Activated T-cell treated with anti-CD3 and anti-CD28 coated beads for 48 hours (primary cell): ENCODE data around the gene BMPR1A.

Experiments
- DNase-seq: peaks from one replicate; pipeline ENCODE4 v3.0.0-alpha.2; 2020; ENCODE audit warnings: low read depth

Gene BMPR1A

DNA sequence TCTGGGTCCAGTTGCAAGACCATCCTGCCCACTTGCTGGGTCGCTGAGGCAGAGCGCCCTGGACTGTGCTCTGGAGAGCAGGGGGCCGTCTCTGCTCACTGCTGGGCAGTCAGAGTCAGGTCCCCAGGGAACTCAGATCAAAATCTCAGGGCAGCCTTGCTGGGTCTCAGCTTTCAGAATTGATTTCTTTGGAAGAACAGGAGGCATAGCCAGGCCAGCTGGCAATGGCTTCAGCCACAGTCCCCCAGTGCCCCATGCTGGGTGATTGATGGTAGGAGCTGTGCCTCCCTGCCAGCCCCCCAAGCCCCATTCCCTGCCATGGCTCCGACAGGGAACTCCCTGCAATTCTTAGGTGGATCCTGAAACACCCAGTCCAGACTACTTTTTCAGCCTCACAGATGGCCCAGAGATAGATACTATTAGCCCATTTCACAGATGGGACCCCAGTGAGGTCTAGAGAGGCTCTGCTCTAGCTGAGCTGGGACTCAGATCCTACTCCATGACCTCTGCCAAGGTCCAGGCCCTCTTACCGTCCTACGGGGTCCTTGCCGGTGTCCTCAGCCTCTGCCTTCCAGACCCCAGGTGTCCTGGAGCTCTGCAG is 200.5 kb downstream of the BMPR1A start:
- no peak for DNase-seq

DNA sequence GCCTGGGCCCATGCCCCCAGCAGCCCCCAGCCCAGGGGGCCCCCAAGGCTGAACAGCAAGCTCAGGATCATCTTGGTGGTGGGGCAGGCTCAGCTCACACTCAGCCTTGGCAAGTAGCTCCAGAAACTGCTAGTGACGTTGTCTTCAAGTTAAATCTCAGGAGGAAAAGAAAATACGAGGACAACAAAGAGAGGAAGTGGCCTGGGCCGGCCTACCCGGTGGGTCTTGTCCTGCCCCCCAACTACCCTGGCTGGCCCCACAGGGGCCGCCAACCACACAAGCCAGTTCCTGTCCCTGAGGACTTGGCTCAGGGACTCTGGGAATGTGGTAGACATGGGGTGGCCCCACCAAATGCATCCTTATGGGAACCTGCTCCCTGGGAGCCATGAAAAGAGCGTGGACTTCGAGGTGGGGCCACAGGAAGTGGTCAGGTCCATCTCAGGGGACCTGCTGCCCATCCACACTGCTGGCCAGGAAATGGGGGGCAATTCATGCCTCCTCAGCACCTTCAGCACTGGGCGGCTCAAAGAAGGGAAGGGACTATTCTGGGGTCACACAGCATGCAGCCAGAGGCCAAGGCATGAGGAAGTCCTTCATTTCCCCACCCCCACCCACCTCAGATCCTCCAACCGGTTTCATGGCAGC is 201.2 kb downstream of the BMPR1A start, which contains the start of gene MMRN2:
Gene MMRN2 (minus strand): TSS at position 145 of the 645 bp plus-strand sequence. CDS start 74 bp downstream, at position 71.
- no peak for DNase-seq

DNA sequence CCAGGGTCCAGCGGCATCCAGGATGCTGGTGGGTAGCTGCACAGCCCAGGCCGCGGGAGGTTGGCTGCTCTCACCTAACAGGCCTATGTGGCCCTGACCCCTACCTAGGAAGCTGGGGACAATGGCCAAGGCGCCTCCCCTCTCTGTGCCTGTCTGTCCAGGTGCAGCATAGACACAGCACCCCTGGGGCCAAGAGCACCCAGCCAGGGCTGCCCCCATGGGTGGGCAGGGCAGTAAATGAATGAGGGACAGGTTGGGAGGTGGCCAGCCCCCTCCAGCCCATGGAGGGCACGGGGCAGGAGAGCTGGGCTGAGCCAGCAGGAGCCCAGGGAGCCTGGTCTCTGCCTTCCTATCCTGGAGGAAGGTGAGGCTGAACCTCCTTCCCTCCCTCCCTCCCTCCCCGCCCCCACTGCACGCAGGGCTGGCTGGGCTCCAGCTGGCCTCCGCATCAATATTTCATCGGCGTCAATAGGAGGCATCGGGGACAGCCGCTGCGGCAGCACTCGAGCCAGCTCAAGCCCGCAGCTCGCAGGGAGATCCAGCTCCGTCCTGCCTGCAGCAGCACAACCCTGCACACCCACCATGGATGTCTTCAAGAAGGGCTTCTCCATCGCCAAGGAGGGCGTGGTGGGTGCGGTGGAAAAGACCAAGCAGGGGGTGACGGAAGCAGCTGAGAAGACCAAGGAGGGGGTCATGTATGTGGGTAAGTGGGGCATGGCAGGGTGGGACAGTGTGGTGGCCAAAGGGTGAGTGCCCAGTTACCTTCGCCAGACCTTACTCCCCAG is 201.9 kb downstream of the BMPR1A start, which contains the start of gene SNCG:
Gene SNCG (plus strand): TSS at position 484 of the 785 bp plus-strand sequence. CDS start 99 bp downstream, at position 583.
- DNase-seq = no peak

DNA sequence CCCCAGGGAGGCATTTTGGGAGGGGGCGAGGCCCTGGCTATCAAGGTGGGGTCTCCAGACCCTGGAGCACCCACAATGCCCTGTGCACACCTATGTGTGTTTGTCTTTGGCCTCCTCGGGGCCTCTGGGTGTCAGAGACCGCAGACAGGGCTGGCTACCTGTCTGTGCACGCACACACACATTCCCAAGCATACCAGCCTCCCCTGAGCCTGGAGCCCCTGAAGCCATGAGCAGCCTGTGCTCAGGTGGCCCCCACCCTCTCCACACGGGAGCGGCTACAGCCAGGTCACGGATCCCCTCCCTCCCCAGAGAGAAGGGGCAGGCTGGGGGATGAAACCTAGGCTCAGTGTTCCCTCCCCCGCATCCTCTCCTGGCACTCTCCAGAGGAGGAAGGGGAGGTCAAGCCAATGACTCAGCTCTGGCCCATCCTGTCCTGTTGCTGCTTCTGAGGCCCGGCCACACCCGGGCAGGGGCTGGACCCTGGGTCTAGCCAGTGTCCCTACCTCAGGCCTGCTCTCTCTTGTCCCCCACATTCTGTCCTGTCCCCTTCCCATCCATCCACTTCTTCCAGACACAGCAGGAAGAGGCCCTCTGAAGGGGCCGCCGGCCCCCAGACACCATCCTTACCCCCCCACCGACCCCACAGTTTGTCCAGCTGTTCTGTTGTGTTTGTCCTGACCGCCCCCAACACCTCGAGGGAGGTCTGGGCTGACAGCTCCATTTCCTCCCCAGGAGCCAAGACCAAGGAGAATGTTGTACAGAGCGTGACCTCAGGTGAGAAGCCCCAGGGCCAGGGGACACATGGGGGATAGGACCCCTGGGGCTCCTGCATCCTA is 202.7 kb downstream of the BMPR1A start:
- no peak for DNase-seq

DNA sequence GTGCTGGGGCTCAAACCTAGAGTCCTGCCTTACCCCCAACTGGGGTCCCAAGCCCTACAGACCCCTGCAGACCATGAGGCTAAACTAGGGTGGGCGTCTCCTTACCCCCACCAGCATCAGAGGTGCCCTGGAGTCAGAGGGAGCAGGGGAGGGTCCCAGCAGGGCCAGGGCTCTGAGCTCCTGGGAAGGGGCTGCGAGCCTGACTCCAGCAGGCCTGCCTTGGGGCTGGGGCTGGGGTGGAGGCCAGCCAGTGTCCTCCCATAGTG is 203.3 kb downstream of the BMPR1A start:
- DNase-seq = no peak

DNA sequence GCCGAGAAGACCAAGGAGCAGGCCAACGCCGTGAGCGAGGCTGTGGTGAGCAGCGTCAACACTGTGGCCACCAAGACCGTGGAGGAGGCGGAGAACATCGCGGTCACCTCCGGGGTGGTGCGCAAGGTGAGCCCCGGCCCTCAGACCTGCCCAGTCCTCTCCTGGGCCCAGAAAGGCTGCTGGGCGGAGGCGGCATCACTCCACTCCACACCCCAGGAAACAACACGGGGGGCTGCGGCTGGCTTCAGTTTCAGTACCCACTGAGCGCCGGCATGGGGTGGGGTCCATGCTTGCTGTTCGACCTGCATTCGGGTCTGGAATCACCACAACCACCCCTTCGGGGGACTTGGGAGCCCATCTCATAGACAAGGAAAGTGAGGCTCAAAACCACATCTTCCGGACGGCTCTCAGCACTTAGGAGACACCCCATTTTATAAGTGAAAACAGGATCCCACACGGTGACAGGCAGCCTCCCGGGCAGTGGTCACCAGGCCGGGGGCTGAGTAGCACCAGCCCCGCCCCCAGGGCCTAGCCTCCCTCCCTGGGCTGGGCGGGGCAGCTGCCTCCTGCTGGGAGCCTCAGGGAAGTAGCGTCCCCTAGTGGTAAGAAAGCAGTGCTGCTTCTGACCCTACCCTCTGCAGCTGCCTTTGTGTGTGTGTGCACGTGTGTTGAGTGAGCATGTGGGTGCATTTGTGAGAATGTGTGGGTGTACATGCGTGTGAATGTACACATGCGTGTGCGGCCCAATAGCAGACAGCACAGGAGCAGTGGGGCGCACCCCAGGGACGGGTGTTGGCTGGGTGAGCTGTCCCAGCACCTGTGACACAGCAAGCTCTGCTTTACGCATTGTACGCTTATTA is 203.8 kb downstream of the BMPR1A start:
- no peak for DNase-seq

DNA sequence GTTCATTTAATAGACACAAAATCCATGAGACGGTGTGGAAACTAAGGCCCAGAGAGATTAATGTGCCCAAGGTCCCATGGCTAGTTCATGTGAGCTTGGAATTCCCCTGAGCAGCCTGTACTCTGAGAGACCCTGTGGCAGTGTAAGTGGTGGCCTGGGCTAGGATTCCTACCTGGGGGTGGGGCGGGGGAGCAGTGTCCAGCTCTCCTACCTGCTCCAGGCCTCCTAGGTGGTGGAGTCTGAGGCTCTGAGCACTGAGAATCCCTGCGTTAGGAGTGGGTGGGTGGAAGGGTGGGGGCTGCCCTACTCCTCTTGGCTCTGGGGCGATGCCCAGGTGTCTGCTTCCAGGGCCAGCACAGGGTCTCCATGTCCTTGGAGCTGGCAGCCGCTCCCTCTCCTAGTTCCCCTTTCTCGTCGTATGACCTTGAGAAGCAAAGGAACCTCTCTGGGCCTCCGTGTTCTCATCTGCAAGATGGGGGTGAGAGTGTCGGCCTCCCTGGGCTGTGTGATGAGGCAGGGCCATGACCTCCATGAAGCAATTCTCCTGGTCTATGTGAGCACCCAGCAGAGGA is 204.5 kb downstream of the BMPR1A start:
- DNase-seq = no peak

DNA sequence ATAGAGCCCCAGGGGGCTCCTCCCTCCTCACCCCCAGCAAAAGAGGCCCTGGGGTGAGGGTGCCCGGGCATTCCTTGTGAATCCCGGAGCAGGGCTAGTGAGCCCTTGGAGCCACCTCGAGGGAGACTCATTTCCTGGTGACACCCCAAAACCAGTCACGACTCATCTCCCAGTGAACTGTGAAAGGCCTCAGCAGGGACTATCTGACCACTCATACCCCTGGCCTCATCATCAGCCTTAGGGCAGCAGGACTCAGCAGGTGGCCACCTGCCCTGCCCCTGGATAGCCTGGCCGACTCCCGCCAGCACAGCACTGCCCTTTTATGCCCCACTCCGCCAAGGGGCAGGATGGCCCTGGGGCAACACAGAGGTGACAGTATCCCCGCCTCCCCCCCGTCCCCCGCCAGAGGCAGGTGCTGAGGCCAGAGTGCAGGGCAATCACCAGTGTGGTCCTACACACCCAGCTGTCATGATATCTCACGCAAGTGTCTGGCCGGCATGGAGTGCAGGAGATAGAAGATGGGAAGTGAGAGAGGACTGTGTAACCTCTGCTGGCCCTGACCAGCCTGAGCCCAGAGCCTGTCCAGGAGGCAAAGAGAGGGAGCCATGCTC is 205.2 kb downstream of the BMPR1A start:
- DNase-seq = no peak

DNA sequence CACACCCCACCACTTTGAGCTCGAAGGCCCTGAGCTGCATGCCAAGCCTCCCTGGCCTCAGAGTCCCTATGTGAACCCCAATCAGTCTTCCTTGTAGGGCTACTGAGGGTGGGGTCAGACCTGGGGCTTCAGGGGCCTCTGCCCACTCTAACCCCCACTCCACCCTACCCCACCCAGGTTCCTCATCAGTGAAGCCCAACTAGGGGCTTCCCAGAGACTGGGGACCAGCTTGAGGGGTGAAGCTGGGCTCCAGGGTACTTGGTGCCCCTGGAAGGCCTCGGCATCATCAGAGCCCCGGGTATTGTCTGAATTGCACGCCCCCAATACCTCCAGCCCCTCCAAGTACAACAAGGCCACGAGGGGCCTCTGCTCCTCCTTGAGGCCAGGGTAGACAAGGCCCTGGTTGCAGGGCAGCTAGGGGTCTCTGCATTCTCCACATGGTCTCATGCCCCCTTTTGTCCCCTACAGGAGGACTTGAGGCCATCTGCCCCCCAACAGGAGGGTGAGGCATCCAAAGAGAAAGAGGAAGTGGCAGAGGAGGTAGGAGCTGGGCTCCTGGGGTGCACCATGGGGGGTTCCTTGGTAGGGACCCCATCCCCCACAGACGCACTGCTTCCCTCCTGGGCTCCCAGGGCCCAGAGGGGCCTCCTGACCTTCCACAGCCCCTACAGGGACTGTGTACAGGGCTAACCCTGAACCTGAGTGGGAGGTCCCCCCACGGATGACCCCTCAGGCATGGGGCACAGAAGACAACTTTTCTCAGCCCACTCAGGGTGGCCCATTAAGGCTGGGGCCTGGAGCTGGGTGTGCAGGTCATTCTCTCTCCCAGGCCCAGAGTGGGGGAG is 205.9 kb downstream of the BMPR1A start:
- DNase-seq = no peak

DNA sequence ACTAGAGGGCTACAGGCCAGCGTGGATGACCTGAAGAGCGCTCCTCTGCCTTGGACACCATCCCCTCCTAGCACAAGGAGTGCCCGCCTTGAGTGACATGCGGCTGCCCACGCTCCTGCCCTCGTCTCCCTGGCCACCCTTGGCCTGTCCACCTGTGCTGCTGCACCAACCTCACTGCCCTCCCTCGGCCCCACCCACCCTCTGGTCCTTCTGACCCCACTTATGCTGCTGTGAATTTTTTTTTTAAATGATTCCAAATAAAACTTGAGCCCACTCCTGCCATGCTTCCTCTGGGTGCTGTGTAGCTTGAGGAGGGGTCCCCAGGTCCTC is 206.5 kb downstream of the BMPR1A start:
- DNase-seq = no peak

DNA sequence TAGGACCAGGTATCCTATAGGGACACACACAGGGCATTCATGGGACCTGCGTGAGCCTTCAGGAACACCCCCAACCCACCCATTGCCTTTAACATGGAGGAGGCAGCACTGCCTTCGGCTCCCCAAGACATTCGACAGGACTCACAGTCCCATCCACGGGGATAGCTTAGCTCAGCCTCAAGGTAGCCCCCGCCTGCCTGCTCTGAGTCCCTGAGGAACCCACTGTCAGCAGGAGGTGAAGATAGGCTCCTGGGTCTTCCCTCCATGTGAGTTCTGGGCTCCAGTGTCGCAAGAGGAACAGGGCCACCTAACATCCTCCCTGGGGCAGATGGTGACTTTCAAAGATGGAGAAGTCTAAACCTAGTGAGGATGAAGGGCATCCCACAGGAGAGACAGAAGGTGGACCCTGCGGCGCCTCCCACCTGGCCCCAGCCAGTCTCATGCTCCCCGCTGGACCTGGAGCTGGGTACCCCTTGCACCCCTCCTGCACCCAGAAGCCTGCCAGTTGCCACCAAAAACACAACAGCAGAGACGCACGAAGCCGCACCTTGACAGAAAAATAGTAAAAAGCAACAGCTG is 207.0 kb downstream of the BMPR1A start:
- no peak for DNase-seq

DNA sequence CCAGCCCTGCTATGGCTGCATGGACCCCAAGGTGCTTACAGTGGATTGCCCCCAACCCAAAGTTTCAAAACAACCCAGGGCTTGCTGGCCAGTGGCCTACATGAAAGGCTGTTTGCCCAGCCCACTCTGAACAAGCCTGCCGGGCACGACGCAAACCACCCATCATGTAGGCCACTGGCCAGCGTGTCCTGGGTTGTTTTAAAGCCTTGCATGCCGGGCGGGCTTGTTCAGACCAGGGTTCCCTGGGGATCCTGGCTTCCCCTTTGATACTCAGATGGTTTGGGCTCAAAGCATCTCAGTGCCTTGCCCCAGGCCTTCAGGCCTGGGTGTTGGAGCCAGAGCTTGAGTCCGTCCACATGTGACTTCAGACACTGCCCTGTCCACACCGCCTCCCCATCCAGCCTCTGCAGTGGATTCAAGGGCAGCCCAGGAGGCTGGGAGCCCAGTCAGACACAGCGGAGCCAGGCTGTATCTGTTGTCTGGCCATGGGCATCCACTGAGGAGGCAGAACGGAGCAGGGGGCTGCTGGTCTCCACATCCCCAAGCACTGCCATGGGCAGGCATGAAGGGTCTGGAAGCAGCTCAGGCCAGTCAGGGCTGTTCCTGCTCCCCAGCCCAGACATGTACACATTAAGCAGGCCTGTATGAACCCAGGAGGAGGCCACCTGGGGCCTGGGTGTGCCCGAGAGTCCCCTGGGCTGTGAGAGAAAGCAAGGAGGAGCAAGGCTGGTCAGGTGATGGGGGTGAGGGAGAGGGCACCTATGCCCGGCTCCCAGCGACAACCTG is 207.8 kb downstream of the BMPR1A start:
- no peak for DNase-seq

DNA sequence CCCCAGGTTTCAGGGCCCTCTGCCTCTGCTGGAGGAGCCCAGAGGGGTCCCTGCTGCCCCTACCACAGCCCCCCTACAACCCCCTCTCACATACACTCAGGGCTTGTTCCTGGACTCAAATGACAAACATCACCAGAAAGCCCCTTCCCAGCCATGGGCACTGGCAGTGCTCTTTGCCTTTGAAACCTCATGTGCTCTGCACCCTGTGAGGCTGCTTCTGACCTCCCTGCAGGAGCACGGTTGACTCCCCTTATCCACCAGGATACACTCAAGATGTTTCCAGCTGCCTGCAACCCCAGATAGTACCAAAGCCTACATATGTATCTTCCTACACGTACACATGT is 208.4 kb downstream of the BMPR1A start:
- DNase-seq = no peak

DNA sequence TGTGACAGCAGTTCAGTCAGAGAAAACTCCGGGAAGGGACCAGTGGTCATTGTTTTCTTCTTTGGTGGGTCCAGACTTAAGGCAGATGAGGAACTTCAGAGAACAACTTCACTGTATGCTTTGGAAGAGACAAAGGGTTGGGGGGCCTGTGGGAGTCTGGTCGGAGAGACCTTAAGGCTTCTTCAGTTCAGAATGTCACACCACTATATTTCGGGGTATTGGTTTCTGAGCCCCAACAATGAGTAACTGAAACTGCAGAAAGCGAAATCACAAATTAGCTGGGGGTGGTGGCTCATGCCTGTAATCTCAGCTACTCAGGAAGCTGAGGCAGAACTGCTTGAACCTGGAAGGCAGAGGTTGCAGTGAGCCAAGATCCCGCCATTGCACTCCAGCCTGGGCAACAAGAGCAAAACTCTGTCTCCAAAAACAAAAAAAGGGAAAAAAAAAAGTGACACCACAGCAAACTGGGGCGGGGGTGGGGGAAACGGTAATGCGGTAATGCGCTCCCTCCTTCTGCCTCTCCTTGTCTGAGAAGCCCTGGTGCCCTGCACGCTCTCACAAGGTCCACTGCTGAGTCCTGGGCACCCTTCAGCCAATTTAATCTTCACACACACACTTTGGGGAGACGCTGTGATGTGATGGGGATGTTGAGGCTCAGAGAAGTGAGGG is 209.7 kb downstream of the BMPR1A start:
- DNase-seq = no peak

DNA sequence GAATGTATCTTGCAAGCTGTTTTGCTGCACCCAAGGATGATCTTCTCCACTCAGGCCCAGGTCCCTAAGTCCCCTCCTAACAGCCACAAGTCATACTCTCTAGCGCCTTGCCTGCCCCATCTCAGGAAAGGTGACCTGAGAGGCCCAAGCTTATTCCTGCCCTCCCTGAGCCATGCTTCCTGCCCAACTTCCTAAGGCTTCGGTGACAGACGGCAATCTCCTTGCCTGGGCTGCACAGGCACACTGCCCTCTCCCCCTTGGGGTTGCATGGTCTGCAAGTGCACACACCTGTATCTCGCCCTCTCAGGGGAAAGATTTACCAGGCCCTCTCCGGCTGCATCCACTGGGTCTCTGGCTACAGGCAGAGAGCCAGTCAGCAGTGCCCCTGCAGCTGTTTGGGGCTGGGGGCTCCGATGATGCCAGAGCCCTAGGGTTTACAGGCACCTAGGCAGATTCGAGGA is 211.1 kb downstream of the BMPR1A start:
- no peak for DNase-seq

DNA sequence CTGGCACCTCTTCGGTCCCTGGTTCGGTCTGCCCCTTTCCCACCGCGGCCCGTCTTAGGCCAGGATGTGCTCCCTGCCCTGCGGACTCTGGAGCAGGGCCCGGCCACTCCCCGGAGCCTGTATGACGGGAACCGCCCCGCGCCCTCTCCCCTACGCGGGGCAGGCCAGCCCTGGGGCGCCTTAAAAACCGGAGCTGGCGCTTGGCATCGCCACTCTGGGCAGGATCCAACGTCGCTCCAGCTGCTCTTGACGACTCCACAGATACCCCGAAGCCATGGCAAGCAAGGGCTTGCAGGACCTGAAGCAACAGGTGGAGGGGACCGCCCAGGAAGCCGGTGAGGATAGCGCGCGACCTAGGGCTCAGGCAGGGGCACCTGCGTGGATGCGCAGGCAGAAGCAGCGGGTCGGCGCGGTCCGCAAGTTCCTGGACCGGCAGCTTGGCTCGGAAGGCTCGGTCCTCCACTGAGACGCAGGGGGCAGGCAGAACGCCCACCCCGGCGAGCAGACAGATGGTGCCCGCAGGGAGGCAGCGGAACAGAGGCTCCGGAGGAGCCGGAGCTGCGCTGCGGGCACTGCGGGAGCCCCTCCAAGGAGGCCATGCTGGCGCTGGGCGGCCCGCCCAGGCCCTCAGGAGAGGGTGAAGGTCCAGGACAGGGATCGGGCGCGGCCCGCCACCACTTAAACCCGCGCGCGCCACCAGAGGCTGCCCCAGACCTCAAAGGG is 212.0 kb downstream of the BMPR1A start, which contains the start of gene ADIRF:
Gene ADIRF (plus strand): TSS at position 212 of the 723 bp plus-strand sequence. CDS start 63 bp downstream, at position 275.
- DNase-seq = no peak

DNA sequence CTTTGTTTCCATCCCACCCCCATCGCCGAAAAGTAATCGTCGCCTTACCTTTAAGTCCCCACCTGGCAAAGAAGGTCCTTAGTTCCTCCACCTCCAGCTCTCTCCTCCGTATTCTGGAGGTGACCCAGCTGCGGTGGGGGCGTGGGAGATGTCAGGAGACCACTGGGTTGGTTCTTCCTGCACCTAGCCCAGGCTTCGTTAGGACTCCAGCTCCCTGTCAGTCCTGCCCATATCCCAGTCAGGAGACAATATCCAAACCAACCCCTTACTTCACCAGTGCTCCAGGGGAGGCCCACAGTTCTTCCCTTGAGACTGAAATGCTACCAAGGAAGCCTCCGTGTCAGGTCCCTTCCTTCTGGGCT is 212.6 kb downstream of the BMPR1A start:
- no peak for DNase-seq
